Body of pancreas (tissue), 4 donors: ENCODE measurements around the gene ILF2.

Source experiments
- POLR2A ChIP-seq, 3 donors: fragments of 450-650 bp; IDR thresholded peaks; one replicate each; pipeline ENCODE4 v1.6.1; 2016; ENCODE audit warnings: antibody characterized with exemption in 3 of 3, mild to moderate bottlenecking in 2 of 3
- TF ChIP-seq, protein P1 (sequence below), 7 experiments: fragments of 450-650 bp in 4 of 7; fragments of 200-600 bp in 3 of 7; sonication (generic) in 3 of 7; IDR thresholded peaks; one replicate each; pipeline ENCODE4 v1.5.1; 2016 to 2019; ENCODE audit warnings: antibody characterized with exemption in 7 of 7

DNA sequence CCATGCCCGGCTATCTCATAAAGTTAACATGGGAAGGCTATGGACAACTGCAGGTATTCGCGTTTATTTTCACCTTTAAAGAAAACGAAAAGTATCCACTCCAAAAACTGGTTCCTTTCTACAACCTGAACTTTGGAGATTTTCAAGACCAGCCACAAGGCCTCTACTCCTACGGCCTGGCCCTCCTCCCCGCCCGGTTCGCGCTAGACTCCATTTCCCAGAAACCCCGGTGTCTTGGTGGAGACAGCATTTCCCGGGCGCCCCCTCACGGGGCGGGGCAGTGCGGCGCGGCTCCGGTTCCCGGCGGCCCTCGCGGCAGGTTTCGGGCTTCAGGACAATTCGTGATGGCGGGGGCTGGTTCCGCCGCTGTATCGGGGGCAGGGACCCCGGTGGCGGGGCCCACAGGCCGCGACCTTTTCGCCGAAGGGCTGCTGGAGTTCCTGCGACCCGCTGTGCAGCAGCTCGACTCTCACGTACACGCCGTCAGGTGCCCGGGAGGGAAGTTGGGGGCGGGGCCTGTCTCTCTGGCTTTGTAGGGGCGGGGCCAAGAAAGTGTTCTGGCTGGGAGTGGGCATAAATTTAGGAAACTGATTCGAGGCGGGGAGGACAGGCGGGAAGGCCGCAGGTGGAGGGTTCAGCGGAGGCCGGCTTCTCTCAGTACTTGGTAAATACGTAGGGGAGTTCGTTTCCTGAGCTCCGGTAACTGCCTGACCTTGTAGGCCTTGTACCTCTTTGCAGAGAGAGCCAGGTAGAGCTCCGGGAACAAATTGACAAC, 12.2 kb downstream of the ILF2 start, which contains the start of gene SNAPIN:
- TF ChIP-seq, protein P1, sequence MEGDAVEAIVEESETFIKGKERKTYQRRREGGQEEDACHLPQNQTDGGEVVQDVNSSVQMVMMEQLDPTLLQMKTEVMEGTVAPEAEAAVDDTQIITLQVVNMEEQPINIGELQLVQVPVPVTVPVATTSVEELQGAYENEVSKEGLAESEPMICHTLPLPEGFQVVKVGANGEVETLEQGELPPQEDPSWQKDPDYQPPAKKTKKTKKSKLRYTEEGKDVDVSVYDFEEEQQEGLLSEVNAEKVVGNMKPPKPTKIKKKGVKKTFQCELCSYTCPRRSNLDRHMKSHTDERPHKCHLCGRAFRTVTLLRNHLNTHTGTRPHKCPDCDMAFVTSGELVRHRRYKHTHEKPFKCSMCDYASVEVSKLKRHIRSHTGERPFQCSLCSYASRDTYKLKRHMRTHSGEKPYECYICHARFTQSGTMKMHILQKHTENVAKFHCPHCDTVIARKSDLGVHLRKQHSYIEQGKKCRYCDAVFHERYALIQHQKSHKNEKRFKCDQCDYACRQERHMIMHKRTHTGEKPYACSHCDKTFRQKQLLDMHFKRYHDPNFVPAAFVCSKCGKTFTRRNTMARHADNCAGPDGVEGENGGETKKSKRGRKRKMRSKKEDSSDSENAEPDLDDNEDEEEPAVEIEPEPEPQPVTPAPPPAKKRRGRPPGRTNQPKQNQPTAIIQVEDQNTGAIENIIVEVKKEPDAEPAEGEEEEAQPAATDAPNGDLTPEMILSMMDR (IDR thresholded peaks at IDR 0.05): peak in 3 of 7 experiments; percentile 20 to 34 (median 22)
- peak; percentile 40 to 71 (median 60) for TF ChIP-seq POLR2A (IDR thresholded peaks at IDR 0.05)
